ENCODE data around the gene RUNX2.

- TF ChIP-seq CTCF (IDR thresholded peaks at IDR 0.05) (no peak), POLR2A (IDR thresholded peaks at IDR 0.05) (no peak)
Measured at GRCh38 chr6:45445364-45445748, 117.2 kb downstream of the RUNX2 start.

Measured in uterus (tissue), 2 donors.